Astrocyte (in vitro differentiated cells and primary cell): ENCODE data around the gene CPNE5. TPM values are rescaled to one million over a fixed set of nuclear protein-coding genes. Genes with fewer than 3 reads are reported as not detected.

ENCODE experiments used
- DNase-seq: peaks from one replicate; pipeline ENCODE4 v3.0.0-alpha.2; 2010; ENCODE audit warnings: low read depth
- FAIRE-seq: peaks from 2 replicates; lab custom pipeline; 2011; peaks lifted over from hg19 to GRCh38; lab: Jason Lieb, UNC
- H2AFZ ChIP-seq: 2 replicates; pipeline ENCODE4 v1.6.0; 2012; ENCODE audit warnings: low read depth, low read length, inconsistent platforms
- H3K27ac ChIP-seq: 2 replicates; pipeline ENCODE4 v1.5.1; 2011; ENCODE audit warnings: low read depth, low read length, inconsistent platforms
- H3K27me3 ChIP-seq: 2 replicates; pipeline ENCODE4 v1.6.0; 2011; ENCODE audit warnings: low read length, inconsistent platforms; ENCODE audit not compliant: insufficient read depth
- H3K36me3 ChIP-seq: 2 replicates; pipeline ENCODE4 v1.5.1; 2011; ENCODE audit warnings: low read length, inconsistent platforms; ENCODE audit not compliant: insufficient read depth
- H3K4me1 ChIP-seq: 2 replicates; pipeline ENCODE4 v1.5.1; 2011; ENCODE audit warnings: low read length, inconsistent platforms; ENCODE audit not compliant: insufficient read depth
- H3K4me2 ChIP-seq: 2 replicates; pipeline ENCODE4 v1.6.0; 2012; ENCODE audit warnings: low read length, inconsistent platforms
- H3K4me3 ChIP-seq: 2 replicates; pipeline ENCODE4 v1.5.1; 2011; ENCODE audit warnings: low read depth, mild to moderate bottlenecking, low read length, inconsistent platforms; ENCODE audit not compliant: insufficient read depth
- H3K79me2 ChIP-seq: 2 replicates; pipeline ENCODE4 v1.6.0; 2012; ENCODE audit warnings: mild to moderate bottlenecking, low read length, inconsistent platforms; ENCODE audit not compliant: insufficient read depth
- H3K9ac ChIP-seq: 2 replicates; pipeline ENCODE4 v1.6.0; 2012; ENCODE audit warnings: mild to moderate bottlenecking, low read length, inconsistent platforms
- H3K9me3 ChIP-seq: 2 replicates; pipeline ENCODE4 v1.5.1; 2012; ENCODE audit warnings: low read depth, mild to moderate bottlenecking, low read length, inconsistent platforms; ENCODE audit not compliant: insufficient read depth
- H4K20me1 ChIP-seq: 2 replicates; pipeline ENCODE4 v1.6.0; 2012; ENCODE audit warnings: low read length, inconsistent platforms; ENCODE audit not compliant: insufficient read depth
- H3K27ac Mint-ChIP-seq: one replicate; pipeline ENCODE4 v1.8.0; 2021; ENCODE audit warnings: mild to moderate bottlenecking, mixed read lengths; ENCODE audit not compliant: unreplicated experiment
- H3K27me3 Mint-ChIP-seq: one replicate; pipeline ENCODE4 v1.8.0; 2021; ENCODE audit warnings: low read depth, mixed read lengths; ENCODE audit not compliant: unreplicated experiment
- H3K36me3 Mint-ChIP-seq: one replicate; pipeline ENCODE4 v1.8.0; 2021; ENCODE audit warnings: low read depth, mixed read lengths; ENCODE audit not compliant: unreplicated experiment
- H3K4me1 Mint-ChIP-seq: one replicate; pipeline ENCODE4 v1.8.0; 2021; ENCODE audit warnings: low read depth, mixed read lengths; ENCODE audit not compliant: unreplicated experiment
- H3K4me3 Mint-ChIP-seq: one replicate; pipeline ENCODE4 v1.8.0; 2021; ENCODE audit warnings: mild to moderate bottlenecking, moderate library complexity, mixed read lengths; ENCODE audit not compliant: unreplicated experiment
- H3K9me3 Mint-ChIP-seq: one replicate; pipeline ENCODE4 v1.8.0; 2021; ENCODE audit warnings: mild to moderate bottlenecking, mixed read lengths; ENCODE audit not compliant: unreplicated experiment
- CTCF ChIP-seq: IDR thresholded peaks from 2 replicates; pipeline ENCODE4 v1.5.1; 2011; ENCODE audit warnings: low read depth, mild to moderate bottlenecking, inconsistent platforms, low read length, moderate library complexity; ENCODE audit not compliant: insufficient read depth
- EZH2 ChIP-seq: IDR thresholded peaks from 2 replicates; pipeline ENCODE4 v1.6.1; 2012; ENCODE audit warnings: mild to moderate bottlenecking, low read length, inconsistent platforms; ENCODE audit not compliant: insufficient read depth
- total RNA-seq: library from RNA; stranded (reverse); gene quantifications from 2 replicates; pipeline ENCODE4 v1.2.1, GENCODE V29; 2021

CPNE5 gene
- total RNA-seq, 1 donor from 2014 or later = 0.11 TPM

GRCh38 chr6:36722365-36722764 is 116.9 kb downstream of the CPNE5 start:
- H3K9ac ChIP-seq = no peak overlapping the region
- H3K9me3 ChIP-seq = no peaks in the 10 kb centered on the region
- H3K36me3 ChIP-seq = no peaks in the 10 kb centered on the region
- no peaks in the 10 kb centered on the region for H3K9me3 Mint-ChIP-seq
- H3K27me3 ChIP-seq = no peaks in the 10 kb centered on the region
- no peak overlapping the region for H2AFZ ChIP-seq
- no peak overlapping the region for H3K27ac ChIP-seq
- H3K27me3 Mint-ChIP-seq = peaks cover 35% of the 10 kb centered on the region
- no peak for DNase-seq
- H4K20me1 ChIP-seq = no peaks in the 10 kb centered on the region
- H3K4me2 ChIP-seq = no peak overlapping the region
- H3K4me1 ChIP-seq = no peaks in the 10 kb centered on the region
- FAIRE-seq = no peak
- H3K4me3 Mint-ChIP-seq = no peak overlapping the region
- no peak for TF ChIP-seq CTCF
- no peak for TF ChIP-seq EZH2
- peaks cover 3% of the 10 kb centered on the region for H3K36me3 Mint-ChIP-seq
- no peaks in the 10 kb centered on the region for H3K79me2 ChIP-seq
- H3K4me3 ChIP-seq = no peak overlapping the region
- no peak overlapping the region for H3K27ac Mint-ChIP-seq
- peaks cover 10% of the 10 kb centered on the region for H3K4me1 Mint-ChIP-seq

GRCh38 chr6:36721369-36722140 is 117.7 kb downstream of the CPNE5 start:
- H3K4me1 ChIP-seq = no peaks in the 10 kb centered on the region
- no peak for FAIRE-seq

More at GRCh38 chr6:36721369-36722140, 117.7 kb downstream of the CPNE5 start:
- Histone ChIP-seq H3K79me2 (no peaks in the 10 kb centered on the region), H3K9me3 (no peaks in the 10 kb centered on the region), H3K4me2 (no peak overlapping the region), H3K4me3 (no peak overlapping the region), H3K9ac (no peak overlapping the region), H3K27ac (no peak overlapping the region), H4K20me1 (no peaks in the 10 kb centered on the region), H3K36me3 (no peaks in the 10 kb centered on the region), H2AFZ (no peak overlapping the region), H3K27me3 (no peaks in the 10 kb centered on the region)
- Mint-ChIP-seq H3K27ac (no peak overlapping the region), H3K4me1 (peaks cover 2% of the 10 kb centered on the region), H3K4me3 (no peak overlapping the region), H3K9me3 (no peaks in the 10 kb centered on the region), H3K27me3 (peaks cover 40% of the 10 kb centered on the region), H3K36me3 (peaks cover 3% of the 10 kb centered on the region)
- DNase-seq = no peak
- no peak for TF ChIP-seq EZH2
- no peak for TF ChIP-seq CTCF
